GM21717 (cell line): Measurements from ENCODE around the gene DAB1.
"Not testable (repeated sequence)": the region's sequence is repeated elsewhere in the genome, so short reads cannot be mapped to it uniquely, and the experiment has no call there.

Experiments
- ATAC-seq: cut with Tn5 transposase; IDR thresholded peaks from one replicate; pipeline ENCODE4 v1.9.1; 2021; ENCODE audit warnings: mild to moderate bottlenecking, moderate library complexity; ENCODE audit not compliant: unreplicated experiment

Gene DAB1

GRCh38 chr1:57089855-57090254 is 334.0 kb downstream of the DAB1 start:
- no peak for ATAC-seq

- no peak for ATAC-seq
Measured at GRCh38 chr1:57089221-57089620, 334.6 kb downstream of the DAB1 start.

- no peak for ATAC-seq
Measured at GRCh38 chr1:57088653-57089052, 335.2 kb downstream of the DAB1 start.

GRCh38 chr1:57087660-57088059 is 336.2 kb downstream of the DAB1 start:
- not testable (repeated sequence) for ATAC-seq

GRCh38 chr1:57086154-57086553 is 337.7 kb downstream of the DAB1 start:
- no peak for ATAC-seq

- no peak for ATAC-seq
Measured at GRCh38 chr1:57084701-57085100, 339.2 kb downstream of the DAB1 start.

- no peak for ATAC-seq
Measured at GRCh38 chr1:57082711-57083439, 341.0 kb downstream of the DAB1 start.

GRCh38 chr1:57079454-57080157 is 344.3 kb downstream of the DAB1 start:
- no peak for ATAC-seq

- no peak for ATAC-seq
Measured at GRCh38 chr1:57072401-57073110, 351.3 kb downstream of the DAB1 start.

- no peak for ATAC-seq
Measured at GRCh38 chr1:57067863-57068262, 356.0 kb downstream of the DAB1 start.

- no peak for ATAC-seq
Measured at GRCh38 chr1:57066980-57067610, 356.8 kb downstream of the DAB1 start.

- no peak for ATAC-seq
Measured at GRCh38 chr1:57065442-57065841, 358.4 kb downstream of the DAB1 start.

- ATAC-seq: no peak
Measured at GRCh38 chr1:57064379-57065140, 359.3 kb downstream of the DAB1 start.

GRCh38 chr1:57063406-57064125 is 360.3 kb downstream of the DAB1 start:
- no peak for ATAC-seq

- ATAC-seq: no peak
Measured at GRCh38 chr1:57061369-57061768, 362.5 kb downstream of the DAB1 start.

- ATAC-seq: no peak
Measured at GRCh38 chr1:57060451-57060850, 363.4 kb downstream of the DAB1 start.

GRCh38 chr1:57058652-57059501 is 365.0 kb downstream of the DAB1 start:
- ATAC-seq: no peak

GRCh38 chr1:57048856-57049255 is 375.0 kb downstream of the DAB1 start:
- ATAC-seq: no peak

GRCh38 chr1:57046462-57046861 is 377.4 kb downstream of the DAB1 start:
- ATAC-seq: no peak
